HG03097 (cell line): Measurements from ENCODE around the gene HOTAIR.

ENCODE experiments used
- ATAC-seq: cut with Tn5 transposase; IDR thresholded peaks from one replicate; pipeline ENCODE4 v1.9.1; 2021; ENCODE audit not compliant: unreplicated experiment, low FRiP score

HOTAIR gene

DNA sequence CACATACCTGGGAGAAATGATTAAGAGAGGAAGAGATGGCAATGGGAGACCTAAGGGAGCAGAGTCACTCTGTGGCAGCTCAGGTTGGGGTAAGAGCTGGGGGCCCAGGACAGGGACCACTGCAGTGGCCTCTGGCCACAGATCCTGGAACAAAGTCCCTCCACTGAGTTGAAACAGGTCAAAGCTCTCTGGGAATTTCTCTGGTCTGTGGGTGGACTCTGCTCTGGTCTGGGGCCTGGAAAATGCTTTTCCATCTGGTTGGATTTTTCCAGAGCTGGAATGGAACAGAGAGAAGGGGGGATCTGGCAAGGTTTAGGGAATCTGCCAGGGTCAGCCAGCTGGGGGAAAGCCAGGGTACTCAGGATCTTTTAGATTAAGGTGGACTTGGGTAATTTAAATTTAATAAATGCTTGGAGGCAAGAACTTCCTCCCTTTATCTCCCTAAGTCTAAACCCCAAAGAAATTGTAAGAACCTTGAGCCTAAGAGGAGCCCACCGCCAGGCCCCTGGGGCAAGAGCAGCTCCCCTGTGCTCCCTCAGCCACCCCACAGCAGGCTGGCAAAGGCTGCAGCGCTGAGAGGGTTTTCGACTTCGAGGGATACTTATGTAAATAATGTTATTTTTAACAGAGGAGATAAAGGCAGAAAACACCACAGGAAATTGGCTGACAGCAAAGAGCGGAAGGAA lies 13.9 kb upstream of the HOTAIR start:
- no peak for ATAC-seq

DNA sequence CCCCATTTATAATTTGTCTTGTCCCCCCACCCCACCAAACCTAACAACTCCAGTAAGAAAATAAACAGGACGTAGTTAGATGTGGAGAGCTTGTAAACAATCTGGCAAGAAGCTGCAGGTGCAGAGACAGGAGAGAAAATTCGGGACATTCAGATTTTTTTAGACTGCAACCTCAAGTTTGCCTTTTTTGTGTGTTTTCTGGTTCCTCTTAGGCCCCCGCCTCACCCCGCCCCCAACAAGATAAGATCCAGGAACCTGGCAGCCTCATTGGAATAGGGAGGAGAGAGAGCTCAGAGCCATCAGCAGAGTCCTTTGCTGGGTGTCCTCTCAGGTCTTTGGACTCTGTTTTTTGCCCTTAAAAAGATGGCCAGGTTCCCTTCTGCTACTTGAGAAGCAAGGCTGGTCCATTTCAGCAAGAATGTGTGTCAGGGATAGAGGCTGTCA lies 13.1 kb upstream of the HOTAIR start:
- ATAC-seq = no peak

DNA sequence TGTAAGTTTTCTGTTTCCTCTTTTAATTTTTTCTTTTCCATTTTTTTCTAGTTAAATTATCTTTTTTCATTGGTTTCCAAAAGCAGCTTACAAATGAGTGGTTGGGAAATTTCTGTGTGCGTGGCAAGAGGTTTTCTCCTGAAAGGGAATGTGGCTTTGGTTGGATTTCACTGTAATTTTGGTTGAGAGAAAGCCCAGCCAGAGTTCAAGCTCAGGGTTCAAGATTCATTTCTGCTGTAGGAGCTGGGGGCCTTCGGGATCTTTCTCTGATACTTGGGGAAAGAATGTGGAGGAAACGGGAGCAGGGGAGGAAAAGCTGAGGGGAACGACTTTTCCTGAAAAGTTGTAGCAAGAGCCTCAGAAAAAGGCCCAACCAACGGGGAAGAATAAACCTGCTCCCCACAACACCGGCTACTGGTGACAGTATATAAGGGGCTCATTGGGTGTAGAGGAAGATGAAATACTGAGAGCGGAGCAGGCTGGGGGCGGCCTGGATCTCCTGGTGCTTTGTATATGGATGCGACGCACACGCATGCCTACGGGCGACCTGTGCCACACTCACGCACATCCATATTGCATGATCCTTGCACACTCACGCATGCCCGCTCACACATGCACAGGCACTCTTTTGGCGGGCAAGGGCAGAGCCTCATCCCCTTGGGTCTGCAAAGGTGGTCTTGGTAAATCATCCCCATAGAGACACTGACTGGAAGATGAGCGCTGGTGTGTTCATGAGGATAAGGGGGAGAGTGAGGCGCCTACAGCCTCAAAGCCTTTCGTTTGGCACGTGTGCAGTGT lies 12.1 kb upstream of the HOTAIR start:
- ATAC-seq = no peak

DNA sequence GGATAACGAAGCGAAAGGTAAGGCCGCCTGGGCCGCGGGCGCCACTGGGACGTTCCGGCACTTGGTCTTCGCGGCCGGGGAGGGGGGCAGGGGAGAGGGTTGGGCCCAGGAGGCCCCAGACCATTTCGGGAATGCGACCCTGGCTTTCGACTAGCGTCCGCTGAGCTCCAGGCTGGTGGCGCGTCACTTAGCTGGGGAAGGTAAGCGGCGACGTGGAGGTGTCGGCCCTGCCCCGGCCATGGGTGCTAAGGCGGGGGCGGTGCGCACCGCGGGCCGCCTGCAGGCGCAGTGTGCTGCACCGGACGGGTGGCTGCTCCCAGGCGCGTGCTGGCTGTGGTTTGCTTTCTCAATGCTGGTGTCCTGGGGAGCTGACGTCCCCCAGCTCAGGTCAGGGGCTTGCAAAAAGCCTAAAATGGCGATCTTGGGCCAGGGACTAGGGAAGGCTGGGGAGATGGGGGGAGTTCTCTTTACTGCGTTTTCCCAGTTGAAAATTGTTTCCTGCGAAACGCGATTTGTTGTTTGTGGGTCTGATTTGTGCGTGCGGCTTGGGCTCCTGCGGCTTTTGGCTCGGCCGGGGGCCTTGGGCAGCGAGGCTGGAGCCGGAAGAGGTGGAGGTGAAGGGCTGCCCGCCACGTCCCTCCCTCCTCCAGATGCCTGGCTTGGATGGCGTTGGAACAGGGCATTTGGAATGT lies 11.4 kb upstream of the HOTAIR start:
- no peak for ATAC-seq

DNA sequence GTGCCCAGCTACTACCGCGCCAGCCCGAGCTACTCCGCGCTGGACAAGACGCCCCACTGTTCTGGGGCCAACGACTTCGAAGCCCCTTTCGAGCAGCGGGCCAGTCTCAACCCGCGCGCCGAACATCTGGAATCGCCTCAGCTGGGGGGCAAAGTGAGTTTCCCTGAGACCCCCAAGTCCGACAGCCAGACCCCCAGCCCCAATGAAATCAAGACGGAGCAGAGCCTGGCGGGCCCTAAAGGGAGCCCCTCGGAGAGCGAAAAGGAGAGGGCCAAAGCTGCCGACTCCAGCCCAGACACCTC lies 10.9 kb upstream of the HOTAIR start:
- no peak for ATAC-seq

DNA sequence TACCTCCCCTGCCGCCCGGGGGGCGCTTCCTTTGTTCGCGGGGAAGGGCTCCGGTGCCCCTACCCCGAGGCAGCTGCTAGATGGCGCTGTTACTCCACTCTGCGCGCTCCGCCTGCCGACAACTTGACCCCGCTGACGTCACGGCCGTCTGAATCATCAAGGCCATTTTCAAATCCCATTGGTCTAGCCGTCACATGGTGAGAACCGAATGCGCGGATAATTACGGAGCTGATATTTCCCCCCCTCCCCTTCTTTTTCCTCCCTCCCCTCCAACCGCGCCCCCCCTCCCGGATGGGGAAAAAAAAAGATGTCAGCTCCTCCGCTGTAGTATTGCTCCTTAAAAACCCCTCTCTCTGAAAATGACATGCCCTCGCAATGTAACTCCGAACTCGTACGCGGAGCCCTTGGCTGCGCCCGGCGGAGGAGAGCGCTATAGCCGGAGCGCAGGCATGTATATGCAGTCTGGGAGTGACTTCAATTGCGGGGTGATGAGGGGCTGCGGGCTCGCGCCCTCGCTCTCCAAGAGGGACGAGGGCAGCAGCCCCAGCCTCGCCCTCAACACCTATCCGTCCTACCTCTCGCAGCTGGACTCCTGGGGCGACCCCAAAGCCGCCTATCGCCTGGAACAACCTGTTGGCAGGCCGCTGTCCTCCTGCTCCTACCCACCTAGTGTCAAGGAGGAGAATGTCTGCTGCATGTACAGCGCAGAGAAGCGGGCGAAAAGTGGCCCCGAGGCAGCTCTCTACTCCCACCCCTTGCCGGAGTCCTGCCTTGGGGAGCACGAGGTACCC lies 10.3 kb upstream of the HOTAIR start, which contains the start of gene HOXC10:
Gene HOXC10 (plus strand): TSS at position 246 of the 791 bp plus-strand sequence. CDS start 114 bp downstream, at position 360.
- ATAC-seq = no peak

DNA sequence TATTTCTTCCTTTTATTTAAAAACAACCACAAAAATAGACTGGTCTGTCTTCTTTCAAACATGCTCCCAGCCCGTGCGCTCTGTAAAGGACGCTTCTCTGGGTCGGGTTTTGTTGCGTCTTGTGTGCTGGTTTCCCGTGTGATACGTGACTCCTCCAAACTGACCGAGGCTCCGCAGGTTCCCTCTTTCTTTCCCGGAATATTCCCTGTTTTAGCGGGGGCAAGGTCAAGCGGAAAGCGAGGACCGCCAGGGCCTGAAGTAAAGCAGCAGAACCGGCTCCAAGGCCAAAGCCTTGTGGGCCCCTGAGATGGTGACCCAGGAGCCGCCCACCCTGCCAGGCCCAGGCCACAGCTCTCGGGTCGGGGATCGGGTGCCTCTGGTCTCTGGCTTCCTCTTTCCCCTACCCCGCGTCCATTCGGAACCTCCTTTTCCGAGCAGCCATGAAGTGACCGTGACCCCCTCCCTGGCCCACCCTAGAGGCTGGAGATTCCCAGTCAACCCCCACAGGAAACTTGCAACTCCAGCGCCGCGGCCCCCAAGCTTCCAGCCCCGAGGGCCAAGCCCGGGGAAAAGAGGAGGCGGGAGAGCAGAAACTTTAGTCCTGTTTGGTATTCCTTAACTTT lies 9.3 kb upstream of the HOTAIR start:
- ATAC-seq = no peak

DNA sequence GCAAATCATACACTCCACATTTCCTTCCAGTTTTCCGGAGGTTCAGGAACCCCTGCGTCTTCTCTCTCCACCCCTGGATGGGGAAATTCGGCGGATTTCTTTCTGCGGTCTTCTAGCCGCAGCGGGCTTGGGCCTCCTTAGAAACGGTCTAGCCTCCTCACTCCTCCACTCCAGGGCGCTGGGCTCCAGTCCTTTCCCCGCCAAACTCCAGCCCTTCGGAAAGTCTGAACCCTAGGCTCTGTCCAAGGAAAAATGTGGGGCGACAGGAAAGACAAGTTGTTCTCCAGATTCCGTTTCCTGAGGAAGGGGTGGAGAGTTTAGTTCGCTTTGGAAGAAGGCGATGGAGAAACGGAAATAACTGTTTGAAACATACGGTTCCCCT lies 8.8 kb upstream of the HOTAIR start:
- no peak for ATAC-seq

DNA sequence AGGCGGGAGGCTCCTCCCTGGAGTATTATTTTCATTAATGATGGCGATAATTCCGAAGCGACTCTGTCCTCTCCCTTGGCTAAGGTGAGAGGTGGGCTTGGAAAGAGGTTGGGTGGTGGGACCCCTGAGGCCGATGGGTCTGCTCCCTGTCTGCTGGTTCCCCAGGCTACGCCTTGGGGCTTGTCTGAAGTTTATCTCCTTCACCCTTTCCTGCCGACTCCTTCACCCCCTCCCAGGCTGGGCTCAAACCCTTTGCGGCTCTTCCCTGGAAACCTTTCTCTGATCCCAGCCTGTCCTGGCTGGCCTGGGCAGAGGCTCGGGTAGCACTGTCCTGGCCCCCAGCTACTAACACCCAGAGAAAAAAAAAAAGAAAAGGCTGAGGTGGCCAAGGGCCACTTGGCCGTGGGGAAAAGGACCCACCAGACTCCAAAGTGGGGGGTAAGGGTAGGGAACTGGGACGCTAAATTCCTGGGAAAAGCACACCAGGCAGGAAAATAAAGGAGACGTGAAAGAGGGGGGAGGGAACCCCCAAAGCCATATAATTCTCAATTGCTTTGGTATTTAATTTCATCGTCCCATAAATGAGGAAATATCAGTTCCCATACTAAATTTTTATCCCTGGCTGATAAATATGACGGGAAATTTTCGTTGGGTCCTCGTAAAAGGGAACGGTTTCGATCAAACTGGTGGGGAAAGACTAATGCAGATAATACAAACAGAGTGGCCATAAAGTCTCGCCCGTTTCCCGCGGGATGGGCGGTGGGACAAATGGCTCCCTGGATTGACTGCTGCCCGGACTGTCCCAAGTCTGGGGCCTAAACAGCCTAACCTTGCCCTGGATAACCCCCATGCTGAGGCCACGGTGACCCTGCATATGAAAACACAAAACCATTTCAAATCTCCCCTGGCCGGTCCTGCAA lies 8.2 kb upstream of the HOTAIR start:
- no peak for ATAC-seq

DNA sequence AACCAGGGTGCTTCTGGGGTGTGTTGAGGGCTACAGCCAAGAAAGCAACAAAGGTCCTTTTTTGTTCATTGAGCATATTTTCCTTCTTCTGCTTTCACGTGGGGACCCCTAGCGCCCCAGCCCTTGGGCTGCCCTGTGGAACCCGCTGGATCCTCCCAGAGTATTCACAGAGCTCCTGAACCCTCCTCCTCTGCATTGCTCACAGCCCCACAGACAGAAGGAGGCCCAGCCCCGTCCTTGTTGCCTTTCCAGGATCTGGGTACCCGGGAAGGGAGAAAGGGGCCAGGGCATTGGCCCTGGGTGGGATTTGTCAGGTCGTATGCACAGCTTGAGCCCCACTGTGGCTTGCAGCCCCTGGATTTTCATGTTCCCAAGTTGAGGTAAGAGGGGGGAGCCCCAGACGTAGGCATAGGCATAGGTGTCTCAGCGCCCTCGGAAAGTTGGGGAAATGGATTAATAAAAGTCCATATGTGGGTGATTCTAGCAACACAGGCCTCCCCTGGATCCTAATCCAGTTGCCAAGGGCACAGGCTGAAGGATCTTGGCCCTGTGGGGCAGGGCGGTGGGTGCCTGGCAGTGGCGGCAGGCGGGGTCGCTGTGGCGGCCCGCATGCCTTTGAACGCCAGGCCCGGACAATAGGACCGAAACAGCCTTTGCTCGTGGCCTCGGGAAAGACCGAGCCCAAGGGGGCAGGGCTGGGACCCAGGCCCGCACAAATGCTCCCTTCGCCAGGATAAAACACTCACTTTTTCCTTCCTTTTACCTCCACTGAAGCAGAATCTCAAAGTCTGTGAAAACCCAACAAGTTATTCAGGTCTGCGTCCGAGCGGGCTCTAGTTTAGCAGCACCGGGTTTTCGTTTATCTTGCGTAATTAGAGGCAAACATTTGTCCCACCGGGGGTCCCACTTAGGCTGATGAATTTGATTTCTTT lies 7.1 kb upstream of the HOTAIR start:
- no peak for ATAC-seq

DNA sequence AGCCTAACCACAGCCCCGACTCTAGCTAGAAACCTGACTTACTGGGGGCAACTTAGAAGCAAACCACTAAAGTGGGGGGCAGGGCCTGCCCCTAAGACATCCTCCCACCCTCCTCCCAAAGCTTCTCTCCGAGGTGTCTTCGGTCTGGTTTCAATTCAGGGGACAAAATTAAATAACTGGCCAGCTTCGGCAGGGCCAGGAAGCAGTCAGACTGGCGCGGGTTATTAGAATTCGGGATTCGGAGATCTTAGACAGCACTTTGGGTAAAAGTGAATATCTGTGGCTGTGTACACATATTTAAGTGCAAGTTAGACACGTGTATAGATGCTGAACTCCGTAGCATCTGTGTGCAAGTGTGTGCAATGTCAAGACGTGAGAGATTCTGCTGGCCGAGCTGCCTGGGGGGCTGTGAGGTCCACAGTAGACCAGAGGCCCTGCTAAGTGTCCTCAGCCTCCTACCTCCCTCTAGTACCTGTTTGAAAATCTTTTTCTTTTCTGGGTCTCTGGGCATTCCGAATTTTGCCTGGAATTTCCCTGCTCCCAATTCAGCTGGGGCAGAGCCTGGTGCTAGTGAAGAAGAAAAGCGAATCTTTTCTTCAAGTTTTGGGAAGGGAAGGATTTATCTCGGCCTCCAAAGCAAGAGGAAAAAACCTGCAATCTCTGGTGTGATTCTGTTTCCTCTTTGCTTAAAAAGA lies 6.2 kb upstream of the HOTAIR start:
- ATAC-seq = no peak

DNA sequence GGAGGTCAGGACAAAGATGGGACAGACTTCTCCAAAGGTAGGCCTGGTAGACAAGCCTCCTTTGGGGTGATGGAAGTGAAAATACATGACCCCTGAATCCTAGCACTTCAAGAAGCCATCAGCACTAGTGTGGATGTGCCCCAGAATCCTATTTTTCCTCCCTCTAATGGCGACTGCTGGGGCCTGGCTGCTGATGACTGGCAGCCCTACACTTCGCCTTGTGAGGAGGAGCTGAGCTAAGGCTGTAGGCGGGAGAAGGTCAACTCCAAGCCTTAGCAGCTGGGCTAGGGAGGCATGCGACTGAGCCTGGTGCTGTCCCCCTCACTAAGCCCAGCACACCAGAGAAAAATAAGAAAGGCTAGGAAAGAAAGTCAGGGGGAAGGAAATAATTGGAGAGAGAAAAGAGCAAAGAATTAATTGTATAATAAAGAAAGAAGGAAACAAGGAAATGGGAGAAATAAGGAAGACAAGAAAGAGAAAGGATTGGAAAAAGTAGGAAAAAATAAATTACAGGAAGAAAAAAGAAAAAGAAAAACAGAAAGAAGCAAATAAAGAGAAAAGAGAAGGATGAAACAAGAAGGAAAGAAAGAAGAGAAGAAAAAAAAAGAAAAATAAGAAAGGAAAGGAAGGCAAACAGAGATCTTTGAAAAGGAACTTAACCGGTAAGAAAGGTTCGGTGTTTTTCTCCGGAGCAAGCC lies 5.5 kb upstream of the HOTAIR start:
- no peak for ATAC-seq

DNA sequence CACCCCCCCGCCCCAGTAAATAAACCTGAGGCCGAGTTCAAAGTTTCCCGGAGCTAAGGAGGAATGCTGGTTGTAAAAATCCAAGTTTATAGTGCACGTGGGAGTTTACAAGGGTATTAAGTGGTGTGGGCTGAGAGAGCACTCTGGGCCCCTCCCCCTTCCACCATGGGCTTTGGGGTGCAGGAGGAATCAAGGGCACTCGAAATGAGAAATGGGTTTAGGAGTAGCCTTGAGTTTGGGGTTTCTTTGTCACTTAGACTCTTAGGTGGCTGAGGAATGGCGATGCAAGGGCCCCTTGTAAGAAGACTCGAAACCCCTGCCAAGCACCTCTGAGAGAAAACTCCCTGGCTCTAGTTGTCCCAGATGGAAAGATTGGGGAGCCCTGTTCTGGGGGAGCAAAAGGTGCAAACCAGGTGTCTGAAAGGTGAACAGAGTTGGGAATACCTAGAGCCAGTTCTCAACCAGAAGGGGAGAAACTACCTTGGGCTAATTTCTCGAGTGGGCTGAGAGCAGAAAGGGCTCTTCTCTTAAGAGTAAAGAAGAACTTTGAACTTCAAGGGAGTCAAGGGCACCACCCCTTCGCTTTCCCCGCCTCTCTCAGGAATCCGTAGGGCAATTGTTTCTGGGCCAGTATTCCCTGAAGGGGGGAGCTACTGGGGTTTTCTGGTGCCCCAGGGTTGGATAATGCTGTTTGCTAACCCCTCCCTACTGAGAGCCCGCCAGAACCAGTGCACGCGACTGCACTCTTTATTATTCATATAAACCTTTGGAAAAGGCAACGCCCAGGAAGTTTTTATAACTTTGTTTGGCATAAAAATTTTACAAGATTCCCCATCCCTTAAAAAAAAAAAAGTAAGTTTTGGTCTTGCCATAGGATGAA lies 4.0 kb upstream of the HOTAIR start:
- ATAC-seq = no peak

DNA sequence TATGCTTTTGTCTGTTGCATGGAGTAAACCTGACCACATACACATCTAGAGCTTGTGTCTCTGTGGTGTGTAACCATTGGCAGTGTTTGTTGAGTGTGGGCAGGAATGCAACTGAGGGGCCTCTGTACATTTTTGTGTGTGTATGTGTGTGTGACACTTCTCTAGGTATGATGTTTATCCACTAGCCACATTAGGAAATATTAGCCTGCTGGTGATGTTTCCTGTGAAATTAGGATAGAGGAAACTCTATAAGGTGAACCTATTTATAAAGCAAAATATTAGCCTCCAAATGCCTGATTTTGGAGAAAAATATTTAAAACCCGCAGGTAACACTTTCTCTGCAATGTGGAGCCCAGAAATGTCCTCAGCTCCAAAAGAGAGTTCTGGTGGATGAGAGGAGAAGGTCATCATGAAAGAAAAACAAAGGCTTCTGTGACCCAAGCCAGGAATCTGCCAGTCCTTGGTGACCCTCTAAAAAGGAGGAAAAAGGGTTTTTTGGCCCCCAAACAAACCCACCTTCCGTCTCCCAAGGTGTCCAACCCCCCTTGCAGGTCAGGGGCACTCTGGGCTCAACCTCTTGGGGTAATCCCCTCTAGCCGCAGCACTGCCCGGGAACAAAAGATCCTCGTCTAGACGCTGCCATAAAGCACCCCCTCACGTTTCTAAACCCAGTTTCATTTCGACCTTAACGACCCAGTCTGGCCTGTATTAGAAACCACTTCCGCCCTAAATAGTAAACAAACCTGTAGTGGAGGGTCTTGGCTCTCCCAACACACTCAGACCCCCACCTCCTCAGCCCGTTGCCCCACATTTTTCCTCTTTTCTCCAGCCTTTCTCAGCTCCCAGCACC lies 3.1 kb upstream of the HOTAIR start:
- no peak for ATAC-seq

DNA sequence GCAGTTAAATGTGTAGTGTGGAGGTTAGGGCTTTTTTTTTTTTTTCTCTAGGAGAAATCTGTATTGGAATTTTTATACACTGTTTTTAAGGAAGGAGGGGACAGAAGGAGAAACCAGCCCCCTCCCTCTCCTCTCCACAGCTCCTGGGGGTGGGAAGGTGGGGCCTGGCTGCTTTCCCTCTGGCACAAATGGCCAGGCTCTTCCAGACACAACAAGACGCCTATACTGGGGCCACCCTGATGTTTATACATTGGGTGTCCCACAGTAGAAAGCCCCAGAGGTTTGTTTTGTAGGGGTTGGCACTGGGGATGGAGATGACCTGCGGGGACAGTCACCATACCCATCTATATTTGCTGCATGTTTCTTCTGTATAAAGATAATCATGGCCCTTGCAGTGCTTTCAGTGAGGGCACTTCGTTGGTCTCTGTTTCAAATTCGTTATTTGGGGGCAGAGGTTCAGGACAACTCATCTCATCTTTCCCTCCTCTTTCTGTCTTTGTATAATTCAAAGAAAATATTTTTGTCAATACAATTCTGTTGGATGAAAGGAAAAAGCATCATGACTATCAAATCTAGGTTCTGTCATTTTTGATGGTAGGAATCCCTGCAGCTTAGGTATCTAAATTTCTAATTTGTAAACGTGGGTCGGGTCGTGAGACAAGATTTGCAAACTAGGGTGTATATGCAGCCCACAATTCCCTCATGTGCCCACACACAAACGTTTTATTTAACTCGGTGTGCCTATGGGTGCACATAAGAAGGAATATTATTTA lies 2.3 kb upstream of the HOTAIR start:
- ATAC-seq = no peak
